A549 treated with RU486 at 1 μM for 4 hours (cell line): ENCODE measurements around the gene FOXD4L1. TPM values are rescaled to one million over a fixed set of nuclear protein-coding genes. Genes with fewer than 3 reads are reported as not detected.

Source experiments
- total RNA-seq: library from RNA; stranded (reverse); fragments of 200-300 nt; extraction: Qiagen RNA extraction; gene quantifications from 5 replicates; pipeline ENCODE4 v1.2.3, GENCODE V29; 2022; ENCODE audit warnings: low read depth

FOXD4L1 gene
- total RNA-seq = 0.21 to 0.58 TPM (median 0.28 TPM) in 5 replicates

DNA sequence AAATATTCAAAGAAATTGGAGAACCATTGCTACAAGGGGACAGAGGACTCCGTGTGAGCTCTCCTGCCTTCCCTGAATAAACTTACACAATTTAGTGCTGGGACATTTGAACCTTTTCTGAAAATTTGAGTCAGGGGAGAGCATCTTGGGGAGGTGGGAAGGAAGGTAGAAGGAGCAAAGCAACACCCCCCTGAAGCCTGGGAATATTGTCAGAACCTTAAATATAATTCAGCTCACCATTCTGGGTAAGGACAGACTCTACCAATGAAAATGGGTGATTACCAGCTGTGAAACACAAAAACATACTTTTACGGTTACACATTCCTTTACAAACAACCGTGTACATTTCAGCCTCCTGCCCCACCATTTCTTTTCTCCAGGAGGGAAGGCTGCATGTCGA, at the start of gene FOXD4L1:
Gene FOXD4L1, plus strand, starts transcription at position 301 of the 400 bp plus-strand sequence. CDS start 592 bp downstream, outside the sequence.

Other genes starting within 250 kb of the FOXD4L1 start
- gene PAX8, start 219.7 kb upstream of the FOXD4L1 start, total RNA-seq = 0.54 to 1.2 TPM (median 1.1 TPM) in 5 replicates
- gene ZNG1B, start 61.0 kb upstream of the FOXD4L1 start, total RNA-seq = 40.8 to 44.7 TPM (median 41.5 TPM) in 5 replicates
- 7.3 to 9.7 TPM (median 8.7 TPM) in 5 replicates for gene RABL2A, start 128.6 kb downstream of the FOXD4L1 start, total RNA-seq